HG02840 (cell line): ENCODE results near the gene NFATC2.

Experiments used
- ATAC-seq: cut with Tn5 transposase; IDR thresholded peaks from one replicate; pipeline ENCODE4 v1.9.1; 2021; ENCODE audit warnings: mild to moderate bottlenecking, moderate library complexity, moderate number of reproducible peaks; ENCODE audit not compliant: unreplicated experiment, low FRiP score

The NFATC2 gene

GRCh38 chr20:51542571-51543421 is at the start of gene NFATC2:
TSS of gene NFATC2 (minus strand) at chr20:51542719. CDS start at chr20:51542499, 220 bp downstream.
- ATAC-seq, result peak; percentile 36

GRCh38 chr20:51591871-51592270 is 49.4 kb upstream of the NFATC2 start:
- ATAC-seq, result no peak

- ATAC-seq, result no peak
Observed at GRCh38 chr20:51588762-51589161, 46.2 kb upstream of the NFATC2 start.

GRCh38 chr20:51587145-51587544 is 44.6 kb upstream of the NFATC2 start:
- no peak for ATAC-seq

DNA sequence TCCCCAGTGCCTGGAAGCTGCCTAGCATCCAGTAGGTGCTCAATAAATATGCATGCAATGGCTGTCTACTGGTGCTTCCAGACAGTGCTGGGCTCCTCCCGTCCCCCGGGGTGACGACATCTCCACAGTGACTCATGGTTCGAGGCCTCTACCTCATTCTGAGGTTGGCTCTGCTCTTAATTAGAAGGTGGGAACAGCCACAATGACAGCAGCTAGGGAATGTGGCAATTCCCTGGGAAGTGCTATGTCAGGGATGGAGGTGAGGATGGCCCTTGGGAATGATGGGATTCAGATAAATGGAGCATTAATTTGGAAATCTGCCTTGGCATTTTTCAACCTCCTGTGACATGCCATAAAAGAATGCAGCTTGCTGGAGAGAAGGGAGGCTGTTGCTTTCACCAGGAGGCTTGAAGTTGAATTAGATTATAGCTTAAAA is 43.5 kb upstream of the NFATC2 start:
- ATAC-seq, result no peak

DNA sequence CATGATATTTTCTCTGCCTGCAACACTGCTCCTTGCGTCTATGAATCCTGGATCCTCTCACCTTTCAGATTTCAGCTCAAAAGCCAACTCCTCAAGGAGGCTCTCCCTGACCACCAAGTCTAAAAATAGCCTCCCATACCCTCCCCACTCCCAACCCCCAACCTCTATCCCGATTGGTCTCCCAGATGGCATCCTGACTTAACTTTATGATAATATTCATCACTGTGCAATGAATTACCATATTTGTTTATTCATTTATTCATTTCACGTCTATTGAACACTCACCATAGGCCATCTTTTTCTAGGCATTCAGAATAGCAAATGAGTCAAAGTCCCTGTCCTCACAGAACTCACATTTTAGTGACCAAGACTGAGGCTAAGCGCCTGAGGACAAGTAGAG is 42.6 kb upstream of the NFATC2 start:
- no peak for ATAC-seq

GRCh38 chr20:51584737-51585136 is 42.2 kb upstream of the NFATC2 start:
- no peak for ATAC-seq

- no peak for ATAC-seq
Observed at GRCh38 chr20:51584116-51584515, 41.6 kb upstream of the NFATC2 start.

GRCh38 chr20:51583499-51583898 is 41.0 kb upstream of the NFATC2 start:
- ATAC-seq, result no peak

DNA sequence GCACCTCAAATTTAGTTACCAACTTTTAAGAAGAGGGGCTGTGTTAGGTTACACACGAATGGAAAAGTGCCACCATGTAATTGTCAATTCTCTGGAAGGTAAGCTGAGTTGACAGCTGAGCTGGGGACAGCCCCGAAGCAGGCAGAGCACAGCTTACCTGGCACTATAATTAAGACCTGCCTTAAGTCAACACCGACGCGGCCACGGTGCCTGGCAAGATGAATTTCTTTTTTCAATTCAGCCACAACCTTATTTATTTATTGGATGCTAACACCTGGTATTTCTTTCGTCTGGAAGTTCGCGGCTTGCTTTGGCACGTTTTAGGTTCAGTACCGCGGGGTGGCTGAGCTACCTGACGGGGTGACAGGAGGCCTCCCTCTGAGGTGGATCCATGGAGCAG is 40.6 kb upstream of the NFATC2 start:
- ATAC-seq, result no peak

GRCh38 chr20:51581571-51581970 is 39.1 kb upstream of the NFATC2 start:
- no peak for ATAC-seq

GRCh38 chr20:51579137-51579536 is 36.6 kb upstream of the NFATC2 start:
- ATAC-seq, result no peak

GRCh38 chr20:51578145-51578459 is 35.6 kb upstream of the NFATC2 start:
- no peak for ATAC-seq

DNA sequence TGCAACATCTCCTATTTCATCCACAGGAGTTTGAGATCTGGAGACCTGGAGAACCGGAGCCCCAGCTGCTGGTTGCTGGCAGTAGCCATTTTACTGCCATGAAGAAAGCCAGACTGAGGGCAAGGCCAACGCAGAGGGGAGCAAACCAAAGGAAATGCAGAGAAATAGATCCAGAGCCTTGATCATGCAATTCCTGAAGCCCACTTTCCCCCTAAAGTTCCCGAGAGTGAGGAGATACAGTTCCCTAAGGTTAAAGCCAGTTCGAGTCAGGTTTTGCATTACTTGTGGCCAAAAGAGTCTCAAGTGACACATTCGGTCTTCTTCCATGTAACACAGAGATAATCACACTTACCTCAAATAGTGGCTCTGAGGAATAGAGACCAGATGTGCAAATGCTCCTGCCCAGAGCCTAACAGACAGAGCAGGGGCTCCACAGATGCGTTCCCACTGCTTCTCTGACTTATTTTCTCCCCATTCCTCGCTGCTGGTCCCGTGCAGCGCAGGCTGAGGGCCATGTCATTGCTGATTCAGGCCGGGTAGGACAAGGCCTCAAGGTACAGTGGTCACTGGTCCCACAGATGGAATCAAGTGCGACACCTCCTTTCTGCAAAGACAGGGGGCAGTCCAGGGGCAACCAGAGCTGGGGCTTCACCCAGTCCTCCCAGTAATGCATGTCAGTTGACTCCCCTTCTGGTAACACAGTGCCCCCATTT is 35.1 kb upstream of the NFATC2 start:
- no peak for ATAC-seq

DNA sequence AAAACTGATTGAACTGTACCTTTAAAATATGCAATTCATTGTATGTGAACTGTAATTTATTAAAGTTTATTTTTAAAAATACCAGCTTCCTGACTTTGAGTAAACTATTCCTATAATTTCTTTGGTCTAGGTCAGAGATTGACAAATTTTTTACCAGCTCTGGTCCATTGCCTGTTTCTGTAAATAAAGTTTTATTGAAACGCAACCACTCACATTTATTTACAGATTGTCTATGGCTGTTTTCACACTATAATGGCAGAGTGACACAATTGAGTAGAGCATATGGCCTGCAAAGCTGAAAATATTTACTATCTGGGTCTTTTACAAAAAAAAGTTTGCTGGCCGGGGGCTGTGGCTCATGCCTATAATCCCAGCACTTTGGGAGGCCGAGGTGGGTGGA is 33.0 kb upstream of the NFATC2 start:
- ATAC-seq, result no peak

GRCh38 chr20:51574248-51575033 is 31.9 kb upstream of the NFATC2 start:
- ATAC-seq, result no peak

- ATAC-seq, result no peak
Observed at GRCh38 chr20:51573576-51574243, 31.2 kb upstream of the NFATC2 start.

GRCh38 chr20:51571460-51571794 is 28.9 kb upstream of the NFATC2 start:
- no peak for ATAC-seq

GRCh38 chr20:51570739-51571459 is 28.4 kb upstream of the NFATC2 start:
- no peak for ATAC-seq
